Psoas muscle (tissue), 8 donors: ENCODE results near the gene ARID3C. TPM values are rescaled to one million over a fixed set of nuclear protein-coding genes. Genes with fewer than 3 reads are reported as not detected.

Experiments
- ATAC-seq, 4 donors: fragments of 200-7000 bp; cut with Tn5 transposase; one replicate each; pipeline ENCODE4 v1.9.1; 2020; ENCODE audit warnings: moderate library complexity in 3 of 4, mild to moderate bottlenecking in 2 of 4
- DNase-seq, 2 donors: peaks; one replicate each; pipeline ENCODE4 v3.0.0-alpha.2; 2020
- H3K27ac ChIP-seq: fragments of 200-600 bp; one replicate; pipeline ENCODE4 v1.8.0; 2022
- H3K27me3 ChIP-seq, 3 donors: fragments of 200-600 bp in 1 of 3; one replicate each; pipeline versions ENCODE4 v1.6.1 to v1.8.0; 2013 to 2022; ENCODE audit warnings: low read length in 2 of 3, mild to moderate bottlenecking in 2 of 3, moderate library complexity in 1 of 3; ENCODE audit not compliant: insufficient read depth in 3 of 3
- H3K36me3 ChIP-seq, 2 donors: fragments of 200-600 bp in 1 of 2; one replicate each; pipeline versions ENCODE4 v1.6.1 to v1.8.0; 2013 to 2022; ENCODE audit warnings: low read depth in 1 of 2, mild to moderate bottlenecking in 1 of 2, moderate library complexity in 1 of 2; ENCODE audit not compliant: insufficient read depth in 1 of 2
- H3K4me1 ChIP-seq: fragments of 200-600 bp; one replicate; pipeline ENCODE4 v1.8.0; 2022
- H3K4me3 ChIP-seq: fragments of 200-600 bp; one replicate; pipeline ENCODE4 v1.8.0; 2022; ENCODE audit warnings: mild to moderate bottlenecking
- H3K9me3 ChIP-seq: fragments of 200-600 bp; one replicate; pipeline ENCODE4 v1.8.0; 2022
- CTCF ChIP-seq: fragments of 200-600 bp; IDR thresholded peaks from one replicate; pipeline ENCODE4 v1.8.0; 2022; ENCODE audit warnings: antibody characterized with exemption
- WGBS, 3 donors: extraction: QIAGEN DNeasy Blood & Tissue Kit; methylation state at CpG; one replicate each; pipeline versions ENCODE4 v1.1.6 to v1.1.7; 2013; 5-methylcytosine and 5-hydroxymethylcytosine counted together
- intact Hi-C, 2 donors: fragments of 100-400 bp; cut with DNase I; formaldehyde crosslinking; loops; one replicate each; pipeline versions ENCODE4 v1.11.0 to v1.14.2; 2022
- polyA plus RNA-seq, 3 donors: library from polyadenylated mRNA; stranded (reverse); fragments of 200-250 nt; gene quantifications; one replicate each; pipeline ENCODE4 v1.2.3, GENCODE V29; 2013
- total RNA-seq, 4 donors: library from RNA; stranded (reverse); fragmentation: NEBNext Ultra II Directional in 2 of 4; extraction: Animal tissue kit (Norgen Biotek cat#: 25700) in 2 of 4; gene quantifications; one replicate each; pipeline versions ENCODE4 v1.2.1 to v1.2.4, GENCODE V29; 2021 to 2023
- donor health status: healthy with polysubstance abuse.
- donor health status: DM: no; HTN: no; CAD: no; lungs with moderate emphysema.
- donor health status: Bipolar disorder and iron deficiency.
- donor health status: healthy.
- donor health status: DM: yes; HTN: yes; CAD: no.
- donor health status: DM: no; HTN: no; CAD: no.
- donor health status: DM: no; HTN: no; CAD: no.
- donor health status: DM: yes; HTN: yes; CAD: no.

ARID3C gene
- total and polyA plus RNA-seq, 7 donors, result 0.16 TPM; not detected in 6

DNA sequence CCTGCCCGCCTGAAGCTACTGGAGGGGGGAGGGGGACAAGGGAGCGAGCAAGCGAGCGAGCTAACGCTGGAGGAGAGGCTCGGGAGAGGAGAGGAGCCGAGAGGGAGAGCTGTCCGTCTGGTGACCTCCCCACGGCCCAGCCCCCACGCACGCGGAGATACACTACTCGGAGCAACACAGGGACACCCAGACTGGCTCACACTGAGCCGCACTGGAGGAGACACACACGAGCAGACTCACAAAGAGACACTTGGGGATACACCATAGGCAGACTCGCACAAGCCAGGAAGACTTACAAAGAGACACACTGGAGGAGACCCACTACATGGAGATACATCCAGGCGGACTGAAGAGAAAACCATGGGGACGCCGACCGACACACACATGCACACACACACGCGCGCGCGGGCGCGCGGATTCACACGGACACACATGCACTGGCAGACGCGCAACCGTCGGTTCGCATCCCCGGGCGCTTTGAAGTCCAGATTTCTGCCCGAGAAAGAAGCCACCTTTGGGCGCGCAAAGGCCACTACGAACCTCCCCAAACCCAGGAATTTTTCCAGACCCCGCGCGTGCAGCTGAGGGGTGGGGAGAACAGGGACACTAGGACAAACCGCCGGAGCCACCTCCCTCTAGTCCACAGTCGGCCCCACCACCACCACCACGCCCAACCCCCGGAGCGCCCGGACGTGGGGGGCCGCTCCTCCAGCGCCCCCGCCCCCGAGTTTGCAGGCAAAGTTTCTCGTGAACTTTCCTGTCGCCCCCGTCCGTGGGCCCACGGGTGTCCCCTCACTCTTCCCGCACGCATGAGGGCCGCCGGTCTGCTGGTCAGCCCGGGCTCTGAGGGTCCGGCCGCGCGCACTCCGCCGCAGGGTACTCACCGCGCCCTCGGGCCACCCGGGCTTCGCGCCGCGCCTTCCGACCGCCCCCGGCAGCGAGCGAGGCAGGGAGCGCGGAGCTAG is 39.9 kb downstream of the ARID3C start:
- H3K27me3 ChIP-seq, result no peaks in the 10 kb centered on the region
- intact Hi-C loops, result no loop called here
- 2 to 5% (median 3%) methylated on average over 69 to 86 of the region's 86 CpGs for WGBS, 3 donors
- H3K4me1 ChIP-seq, result peaks cover 50% of the 10 kb centered on the region
- no peak for TF ChIP-seq CTCF
- DNase-seq (peak in 1 of 2 donors; percentile 70), ATAC-seq (no peak)
- H3K9me3 ChIP-seq, result no peaks in the 10 kb centered on the region
- H3K4me3 ChIP-seq, result peak overlapping the region; percentile 80
- H3K36me3 ChIP-seq, result no peaks in the 10 kb centered on the region
- peak overlapping the region; percentile 76 for H3K27ac ChIP-seq

GRCh38 chr9:34587271-34587670 is 41.6 kb downstream of the ARID3C start:
- ATAC-seq (no peak), DNase-seq (no peak)
- 61 to 73% (median 61%) methylated on average over 2 of the region's 2 CpGs for WGBS, 3 donors
- intact Hi-C loops, result no loop called here
- TF ChIP-seq CTCF, result no peak
- Histone ChIP-seq H3K9me3 (no peaks in the 10 kb centered on the region), H3K27ac (peak overlapping the region; percentile 7), H3K27me3 (no peaks in the 10 kb centered on the region), H3K4me1 (peaks cover 37% of the 10 kb centered on the region), H3K36me3 (no peaks in the 10 kb centered on the region), H3K4me3 (peak overlapping the region; percentile 80)

DNA sequence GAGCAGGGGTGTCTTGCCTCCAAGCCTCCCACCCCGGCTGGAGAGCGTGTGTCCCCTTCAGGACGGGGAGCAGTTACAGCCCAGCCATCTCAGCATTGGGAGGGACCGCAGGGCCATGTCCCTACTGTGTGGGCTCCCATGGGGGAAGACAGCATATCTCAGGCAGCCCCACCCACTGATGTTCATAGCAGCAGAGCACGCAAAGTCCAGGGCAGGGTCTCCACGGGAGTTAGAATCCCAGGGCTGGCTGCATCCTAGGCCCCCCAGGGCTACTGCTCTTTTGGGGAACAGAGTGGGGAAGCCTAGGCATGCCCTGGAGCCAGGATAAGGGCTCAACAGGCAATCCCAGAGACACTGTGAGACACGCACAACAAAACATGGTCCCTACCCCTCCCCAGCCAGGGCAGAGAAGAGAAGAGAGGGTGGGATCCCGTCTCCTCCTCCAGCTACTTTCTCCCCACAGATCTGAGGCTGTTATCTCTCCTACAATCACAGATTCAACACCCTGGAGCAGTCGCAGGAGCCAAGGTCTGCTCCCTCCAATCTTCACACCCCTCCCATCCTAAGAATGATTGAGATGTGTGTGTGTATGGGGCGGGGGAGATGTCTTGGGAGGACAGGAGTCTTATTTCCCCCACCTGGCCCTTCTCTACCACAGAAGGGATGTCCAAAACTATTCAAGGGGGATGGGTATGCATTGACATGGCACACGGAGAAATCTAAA is 42.8 kb downstream of the ARID3C start:
- H3K9me3 ChIP-seq, result no peaks in the 10 kb centered on the region
- H3K4me1 ChIP-seq, result peaks cover 39% of the 10 kb centered on the region
- H3K36me3 ChIP-seq, result peaks cover 0 to 3% of the 10 kb centered on the region in 2 donors
- H3K27ac ChIP-seq, result peak overlapping the region; percentile 9
- ATAC-seq, result no peak
- WGBS, 3 donors, result 41 to 56% (median 53%) methylated on average over 11 of the region's 11 CpGs
- intact Hi-C loops, result no loop called here
- no peak for DNase-seq
- H3K4me3 ChIP-seq, result peak overlapping the region; percentile 80
- no peak for TF ChIP-seq CTCF
- no peaks in the 10 kb centered on the region for H3K27me3 ChIP-seq

DNA sequence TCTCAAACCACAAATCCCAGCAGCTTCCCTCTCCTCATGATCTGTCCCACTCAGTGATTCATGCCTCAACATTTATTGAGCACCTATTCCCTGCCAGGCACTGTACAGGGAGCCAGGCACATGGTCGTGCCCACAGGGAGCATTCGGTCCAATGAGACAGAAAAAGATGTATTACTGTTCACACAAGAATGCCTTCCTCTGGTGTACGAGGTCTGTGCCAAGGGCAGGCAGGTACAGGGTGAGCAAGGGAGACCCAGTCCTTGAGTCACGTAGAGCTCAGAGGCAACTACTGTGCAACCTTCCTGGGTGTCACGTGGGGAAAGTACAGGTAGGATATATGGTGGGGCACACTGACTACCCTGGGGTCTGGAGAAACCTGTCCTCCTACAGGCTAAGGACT is 43.9 kb downstream of the ARID3C start:
- 44 to 65% (median 52%) methylated on average over 5 of the region's 5 CpGs for WGBS, 3 donors
- Histone ChIP-seq H3K9me3 (no peaks in the 10 kb centered on the region), H3K27ac (no peak overlapping the region), H3K36me3 (peaks cover 0 to 15% of the 10 kb centered on the region in 2 donors), H3K4me1 (peaks cover 35% of the 10 kb centered on the region), H3K4me3 (peak overlapping the region; percentile 80), H3K27me3 (peaks cover 0 to 2% (median 0%) of the 10 kb centered on the region in 3 donors)
- intact Hi-C loops, result no loop called here
- peak; percentile 24 to 71 (median 60) for ATAC-seq
- TF ChIP-seq CTCF, result no peak
- peak in 1 of 2 donors; percentile 60 for DNase-seq
